GM18873 (cell line): ENCODE results near the gene SGTA.

Source experiments
- ATAC-seq: cut with Tn5 transposase; IDR thresholded peaks from one replicate; pipeline ENCODE4 v1.9.1; 2021; ENCODE audit warnings: mild to moderate bottlenecking, moderate library complexity, moderate number of reproducible peaks; ENCODE audit not compliant: unreplicated experiment, low FRiP score

Gene SGTA

GRCh38 chr19:2731181-2731995, 51.7 kb downstream of the SGTA start:
- no peak for ATAC-seq

- no peak for ATAC-seq
These were observed 52.9 kb downstream of the SGTA start for GRCh38 chr19:2729943-2730818.

DNA sequence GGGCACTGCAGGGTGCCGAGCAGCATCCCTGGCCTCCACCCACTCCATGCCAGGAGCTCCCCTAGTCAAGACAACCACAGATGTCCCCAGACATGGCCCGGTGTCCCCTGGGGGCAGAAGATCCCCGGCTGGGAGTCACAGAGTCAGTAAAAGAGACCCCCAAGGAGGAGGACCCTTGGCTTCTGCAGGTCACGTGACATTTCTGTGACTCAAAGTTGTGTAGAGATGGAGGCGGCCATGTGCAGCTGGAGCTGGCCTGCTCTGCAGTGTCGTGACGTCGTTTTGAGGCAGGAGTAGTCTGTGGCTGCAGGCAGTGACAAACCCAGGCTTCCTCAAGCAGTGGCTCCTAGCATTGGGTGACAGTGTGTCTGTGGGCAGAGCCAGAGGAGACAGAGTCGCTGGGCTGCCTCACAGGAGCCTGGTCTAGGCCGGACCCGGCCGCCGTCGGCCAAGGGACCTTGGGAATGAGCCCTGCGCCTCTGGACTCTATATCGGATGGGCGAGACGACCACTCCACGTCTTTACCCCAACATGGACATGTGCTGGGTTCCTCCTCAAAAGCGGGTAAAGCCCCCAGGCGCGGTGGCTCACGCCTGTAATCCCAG, 54.2 kb downstream of the SGTA start:
- ATAC-seq, result no peak

DNA sequence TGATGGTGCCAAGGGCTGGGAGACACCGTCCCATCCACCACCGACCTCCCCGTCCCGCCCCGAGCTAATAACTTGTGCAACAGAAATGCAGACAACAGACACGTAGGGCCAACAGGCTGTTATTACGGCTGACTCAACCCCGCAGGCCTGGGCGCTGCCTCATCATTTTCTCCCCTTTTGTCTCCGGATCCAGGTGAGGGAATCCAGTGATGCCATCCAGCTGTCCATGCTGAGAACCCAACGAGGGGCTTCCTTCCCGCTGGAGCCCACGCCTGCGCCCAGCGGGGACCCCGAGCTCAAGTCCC, 55.5 kb downstream of the SGTA start:
- no peak for ATAC-seq

DNA sequence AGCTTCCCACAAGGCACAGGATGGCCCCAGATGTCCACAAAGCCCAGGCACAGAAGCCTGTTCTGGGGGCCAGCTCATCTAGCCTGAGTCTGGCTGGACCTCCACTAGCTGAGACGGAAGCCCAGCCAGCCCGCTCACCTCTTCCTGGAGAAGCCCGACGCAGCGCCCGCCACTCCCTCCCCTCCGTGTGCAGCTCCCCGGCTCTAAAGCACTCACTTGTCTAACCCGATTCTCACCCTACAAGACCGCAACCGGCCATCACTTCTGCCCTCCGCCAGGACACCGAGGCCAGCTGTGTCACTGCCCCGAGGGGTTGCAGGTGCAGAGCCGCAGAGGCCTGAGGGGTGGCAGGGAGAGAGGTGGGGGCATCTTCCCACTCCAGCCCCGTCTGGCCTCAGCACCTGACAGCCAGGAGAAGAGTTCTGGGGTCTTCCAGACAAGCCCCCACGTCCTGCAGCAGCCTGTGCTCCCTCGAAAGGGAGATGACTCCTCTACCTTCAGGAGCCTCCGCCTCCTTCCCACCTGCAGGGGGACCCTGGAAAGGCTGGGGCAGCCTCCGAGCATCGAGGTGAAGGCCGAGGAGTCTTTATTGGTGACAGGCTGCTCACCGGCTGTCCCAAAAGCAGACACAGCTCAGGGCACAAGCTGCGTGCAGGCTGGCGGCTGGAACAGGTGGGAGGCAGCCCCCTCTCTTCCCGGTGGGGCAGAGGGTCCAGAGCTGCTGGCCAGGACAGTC, 56.0 kb downstream of the SGTA start:
- ATAC-seq, result no peak

- ATAC-seq, result no peak
These were observed 56.8 kb downstream of the SGTA start for GRCh38 chr19:2726160-2726855.

GRCh38 chr19:2724148-2724557, 58.9 kb downstream of the SGTA start:
- no peak for ATAC-seq

GRCh38 chr19:2723747-2724146, 59.3 kb downstream of the SGTA start:
- ATAC-seq, result no peak

GRCh38 chr19:2723345-2723715, 59.7 kb downstream of the SGTA start:
- no peak for ATAC-seq

DNA sequence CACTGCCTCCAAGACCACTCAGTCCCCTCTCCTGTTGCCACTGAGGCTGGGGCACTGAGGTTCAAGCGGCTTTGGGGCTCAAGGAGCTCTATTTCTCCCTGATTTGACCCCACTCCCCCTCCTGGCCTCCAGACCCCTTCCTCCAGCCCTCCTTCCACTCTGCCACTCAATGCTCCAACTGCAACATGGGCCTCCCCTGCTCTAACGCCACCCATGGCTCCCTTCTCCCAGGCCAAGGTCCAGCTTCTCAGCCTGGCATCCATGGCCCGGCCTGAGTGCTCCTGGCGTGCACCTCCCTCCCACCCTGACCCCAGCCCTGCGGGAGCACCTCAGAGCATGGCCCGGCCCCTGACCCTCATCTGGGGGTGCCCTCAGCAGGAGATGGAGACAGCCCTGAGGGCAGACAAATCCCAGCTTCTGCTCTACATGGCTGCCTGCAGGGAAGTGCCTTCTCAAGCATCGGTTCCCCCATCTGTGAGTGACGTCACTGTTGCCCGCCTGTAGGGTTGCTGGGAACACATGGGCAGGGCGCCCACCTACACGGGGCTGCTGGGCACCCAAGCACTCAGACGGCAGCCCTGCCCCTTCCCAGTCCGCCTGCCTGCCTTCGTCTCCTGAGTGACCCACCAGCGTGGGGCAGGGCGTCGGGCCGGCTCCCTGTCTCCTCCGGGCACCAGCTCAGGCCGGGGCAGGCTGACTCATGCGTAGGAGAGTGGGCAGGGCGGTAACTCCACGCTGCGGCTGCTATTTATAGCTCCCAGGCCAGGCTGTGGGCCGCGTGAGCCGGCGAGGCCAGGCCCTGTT, 60.3 kb downstream of the SGTA start:
- ATAC-seq, result no peak

GRCh38 chr19:2721570-2722540, 61.2 kb downstream of the SGTA start:
- no peak for ATAC-seq

DNA sequence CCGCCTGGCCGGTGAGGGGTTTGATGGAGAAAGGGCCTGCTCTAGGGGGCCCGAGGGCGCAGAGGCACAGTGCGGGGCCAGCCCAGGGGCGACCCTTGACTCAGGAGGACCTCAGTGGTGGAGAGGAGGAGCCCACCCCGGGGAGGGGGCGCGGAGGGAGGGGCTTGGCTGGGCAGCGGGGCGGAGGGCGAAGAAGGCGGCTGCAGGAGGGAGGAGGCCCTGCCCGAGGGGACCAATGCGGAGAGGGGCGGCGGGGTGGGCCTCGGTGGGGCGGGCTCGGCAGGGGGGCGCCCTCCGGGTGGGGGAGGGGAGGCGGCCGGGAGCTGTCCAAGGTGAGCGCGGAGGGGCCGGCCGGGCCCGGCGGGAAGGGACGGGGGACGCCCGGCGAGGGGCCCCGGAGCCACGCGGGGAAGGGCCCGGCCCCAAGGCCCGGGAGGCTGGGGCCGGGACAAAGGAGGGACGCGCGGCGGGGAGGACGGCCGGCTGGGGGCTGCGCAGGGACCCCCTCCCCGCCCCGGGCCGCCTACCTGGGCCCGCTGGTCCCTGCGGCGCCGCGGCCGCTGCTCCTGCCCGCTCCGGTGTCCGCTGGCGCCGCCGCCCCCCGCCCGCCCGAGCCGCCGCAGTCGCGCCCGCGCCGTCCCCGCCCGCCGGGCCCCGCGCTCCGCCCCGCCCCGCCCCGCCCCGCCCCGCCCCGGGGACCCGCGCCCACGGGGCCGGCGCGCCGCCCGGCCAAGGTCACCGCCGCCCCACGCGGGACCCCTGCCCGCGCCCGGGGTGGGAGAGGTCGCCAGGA, 62.1 kb downstream of the SGTA start, which contains the start of gene DIRAS1:
DIRAS1 (minus strand) TSS at position 596 of the 793 bp plus-strand sequence. CDS start 3,566 bp downstream, outside the sequence.
- no peak for ATAC-seq

GRCh38 chr19:2719920-2720776, 62.9 kb downstream of the SGTA start:
- no peak for ATAC-seq

DNA sequence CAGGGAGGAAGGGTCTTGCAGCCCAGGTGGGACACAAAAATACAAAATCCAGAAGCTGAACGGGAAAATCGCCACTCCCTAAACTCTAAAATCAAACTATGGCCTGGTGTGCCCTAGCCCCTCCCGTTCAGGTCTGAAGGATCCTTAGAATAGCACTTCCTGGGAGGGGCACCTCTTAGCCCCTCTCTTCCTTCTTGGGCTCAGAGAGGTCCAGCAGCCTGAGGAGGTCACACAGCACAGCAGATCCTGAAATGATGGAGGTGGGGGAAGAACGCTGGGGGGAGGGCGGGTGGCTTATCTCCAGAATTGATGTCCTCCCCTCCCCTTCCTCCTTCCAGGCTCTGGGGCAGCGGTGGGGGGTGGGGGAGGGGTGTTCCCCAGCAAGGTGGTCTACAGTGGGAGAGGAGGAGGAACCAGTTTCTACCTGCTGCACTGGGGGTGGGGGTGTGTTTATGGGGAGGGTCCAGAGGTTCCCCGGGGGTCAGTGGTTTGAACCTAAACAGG, 63.8 kb downstream of the SGTA start:
- ATAC-seq, result no peak

- ATAC-seq, result no peak
These were observed 65.2 kb downstream of the SGTA start for GRCh38 chr19:2717638-2718541.
